Upper lobe of left lung (tissue), 4 donors: Measurements from ENCODE around the gene OAS2.

ENCODE experiments used
- POLR2AphosphoS5 ChIP-seq, 2 donors: sonication (generic); formaldehyde crosslinking; IDR thresholded peaks; one replicate each; pipeline ENCODE4 v1.5.1; 2017; ENCODE audit warnings: antibody characterized with exemption in 2 of 2
- TF ChIP-seq, protein P1 (sequence below), 6 experiments: fragments of 450-650 bp in 4 of 6; fragments of 200-600 bp in 2 of 6; sonication (generic) in 2 of 6; IDR thresholded peaks; one replicate each; pipeline ENCODE4 v1.5.1; 2016 to 2019; ENCODE audit warnings: antibody characterized with exemption in 6 of 6

DNA sequence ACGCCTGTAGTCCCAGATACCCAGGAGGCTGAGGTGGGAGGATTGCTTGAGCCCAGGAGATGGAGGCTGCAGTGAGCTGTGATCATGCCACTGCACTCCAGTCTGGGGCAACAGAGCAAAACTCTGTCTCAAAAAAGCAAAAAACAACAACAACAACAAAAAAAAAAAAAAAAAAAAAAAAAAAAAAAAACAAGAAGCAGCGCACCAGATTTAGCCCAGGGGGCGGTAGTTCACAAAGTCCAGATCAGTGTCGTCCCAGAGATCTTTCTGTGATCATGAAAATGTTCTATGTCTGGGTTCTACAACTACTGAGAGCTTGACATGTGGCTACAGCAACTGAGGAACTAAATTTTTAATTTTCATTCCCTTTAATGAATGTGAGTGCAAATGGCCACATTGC, 27.4 kb downstream of the OAS2 start:
- TF ChIP-seq, protein P1, sequence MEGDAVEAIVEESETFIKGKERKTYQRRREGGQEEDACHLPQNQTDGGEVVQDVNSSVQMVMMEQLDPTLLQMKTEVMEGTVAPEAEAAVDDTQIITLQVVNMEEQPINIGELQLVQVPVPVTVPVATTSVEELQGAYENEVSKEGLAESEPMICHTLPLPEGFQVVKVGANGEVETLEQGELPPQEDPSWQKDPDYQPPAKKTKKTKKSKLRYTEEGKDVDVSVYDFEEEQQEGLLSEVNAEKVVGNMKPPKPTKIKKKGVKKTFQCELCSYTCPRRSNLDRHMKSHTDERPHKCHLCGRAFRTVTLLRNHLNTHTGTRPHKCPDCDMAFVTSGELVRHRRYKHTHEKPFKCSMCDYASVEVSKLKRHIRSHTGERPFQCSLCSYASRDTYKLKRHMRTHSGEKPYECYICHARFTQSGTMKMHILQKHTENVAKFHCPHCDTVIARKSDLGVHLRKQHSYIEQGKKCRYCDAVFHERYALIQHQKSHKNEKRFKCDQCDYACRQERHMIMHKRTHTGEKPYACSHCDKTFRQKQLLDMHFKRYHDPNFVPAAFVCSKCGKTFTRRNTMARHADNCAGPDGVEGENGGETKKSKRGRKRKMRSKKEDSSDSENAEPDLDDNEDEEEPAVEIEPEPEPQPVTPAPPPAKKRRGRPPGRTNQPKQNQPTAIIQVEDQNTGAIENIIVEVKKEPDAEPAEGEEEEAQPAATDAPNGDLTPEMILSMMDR (IDR thresholded peaks at IDR 0.05) = no peak
- TF ChIP-seq POLR2AphosphoS5 (IDR thresholded peaks at IDR 0.05) = no peak
